Fibroblast of mammary gland (primary cell): ENCODE measurements around the gene ZMYM2.

ENCODE experiments used
- DNase-seq: peaks from one replicate; pipeline ENCODE4 v3.0.0-alpha.2; 2010; ENCODE audit warnings: low read depth
- H3K4me3 ChIP-seq: 2 replicates; pipeline ENCODE4 v1.5.1; 2011; ENCODE audit warnings: low read depth, mild to moderate bottlenecking, low read length, moderate library complexity; ENCODE audit not compliant: control insufficient read depth
- TF ChIP-seq, protein P1 (sequence below): conservative IDR thresholded peaks from 2 replicates; pipeline ENCODE4 v1.5.1; 2011; ENCODE audit warnings: low read depth, low read length, inconsistent platforms; ENCODE audit not compliant: control insufficient read depth, insufficient read depth

ZMYM2 gene

DNA sequence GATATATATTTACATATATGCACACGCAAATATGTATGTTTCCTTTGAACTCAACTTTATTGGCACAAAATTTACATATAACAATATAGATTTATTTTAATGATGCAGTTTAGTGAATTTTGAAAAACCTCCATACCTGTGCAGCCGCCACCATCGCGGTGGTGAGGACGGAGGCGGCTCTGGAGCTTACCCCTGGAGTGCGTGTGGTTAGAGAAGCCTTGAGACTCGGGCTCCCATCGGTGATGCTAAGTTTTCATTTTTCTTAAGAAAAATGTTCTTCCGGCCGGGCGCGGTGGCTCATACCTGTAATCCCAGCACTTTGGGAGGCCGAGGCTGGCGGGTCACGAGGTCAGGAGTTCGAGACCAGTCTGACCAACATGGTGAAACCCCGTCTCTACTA, 170.5 kb downstream of the ZMYM2 start:
- DNase-seq, result no peak
- TF ChIP-seq, protein P1, sequence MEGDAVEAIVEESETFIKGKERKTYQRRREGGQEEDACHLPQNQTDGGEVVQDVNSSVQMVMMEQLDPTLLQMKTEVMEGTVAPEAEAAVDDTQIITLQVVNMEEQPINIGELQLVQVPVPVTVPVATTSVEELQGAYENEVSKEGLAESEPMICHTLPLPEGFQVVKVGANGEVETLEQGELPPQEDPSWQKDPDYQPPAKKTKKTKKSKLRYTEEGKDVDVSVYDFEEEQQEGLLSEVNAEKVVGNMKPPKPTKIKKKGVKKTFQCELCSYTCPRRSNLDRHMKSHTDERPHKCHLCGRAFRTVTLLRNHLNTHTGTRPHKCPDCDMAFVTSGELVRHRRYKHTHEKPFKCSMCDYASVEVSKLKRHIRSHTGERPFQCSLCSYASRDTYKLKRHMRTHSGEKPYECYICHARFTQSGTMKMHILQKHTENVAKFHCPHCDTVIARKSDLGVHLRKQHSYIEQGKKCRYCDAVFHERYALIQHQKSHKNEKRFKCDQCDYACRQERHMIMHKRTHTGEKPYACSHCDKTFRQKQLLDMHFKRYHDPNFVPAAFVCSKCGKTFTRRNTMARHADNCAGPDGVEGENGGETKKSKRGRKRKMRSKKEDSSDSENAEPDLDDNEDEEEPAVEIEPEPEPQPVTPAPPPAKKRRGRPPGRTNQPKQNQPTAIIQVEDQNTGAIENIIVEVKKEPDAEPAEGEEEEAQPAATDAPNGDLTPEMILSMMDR, result no peak
- no peak overlapping the region for H3K4me3 ChIP-seq

DNA sequence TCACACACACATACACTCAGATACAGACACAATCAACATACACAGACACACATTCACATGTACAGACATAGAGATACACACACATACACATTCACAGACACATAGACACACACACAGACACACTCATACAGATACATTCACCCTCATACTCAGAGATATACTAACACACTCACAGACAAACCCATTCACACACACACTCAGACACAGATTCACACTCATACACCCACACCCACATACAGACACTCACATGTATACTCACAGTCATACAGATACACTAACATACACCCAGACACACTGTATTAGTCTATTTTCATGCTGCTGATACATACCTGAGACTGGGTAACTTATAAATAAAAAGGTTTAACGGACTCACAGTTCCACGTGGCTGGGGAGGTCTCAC, 171.5 kb downstream of the ZMYM2 start:
- H3K4me3 ChIP-seq, result no peak overlapping the region
- TF ChIP-seq, protein P1, result no peak
- no peak for DNase-seq

DNA sequence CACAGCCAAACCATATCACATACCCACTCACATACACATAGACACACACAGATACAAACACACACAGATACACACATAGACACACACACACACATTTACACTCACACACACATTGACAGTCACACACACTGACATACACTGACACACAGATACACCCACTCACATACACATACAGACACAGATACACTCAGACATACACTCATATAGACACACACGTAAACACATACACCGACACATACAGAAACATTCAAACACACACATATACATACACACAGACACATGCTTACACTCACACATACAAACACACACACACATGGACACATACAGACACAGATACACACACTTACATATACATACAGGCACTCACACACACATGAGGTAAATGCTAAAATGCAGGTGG, 172.1 kb downstream of the ZMYM2 start:
- DNase-seq, result no peak
- H3K4me3 ChIP-seq, result no peak overlapping the region
- TF ChIP-seq, protein P1, result no peak

DNA sequence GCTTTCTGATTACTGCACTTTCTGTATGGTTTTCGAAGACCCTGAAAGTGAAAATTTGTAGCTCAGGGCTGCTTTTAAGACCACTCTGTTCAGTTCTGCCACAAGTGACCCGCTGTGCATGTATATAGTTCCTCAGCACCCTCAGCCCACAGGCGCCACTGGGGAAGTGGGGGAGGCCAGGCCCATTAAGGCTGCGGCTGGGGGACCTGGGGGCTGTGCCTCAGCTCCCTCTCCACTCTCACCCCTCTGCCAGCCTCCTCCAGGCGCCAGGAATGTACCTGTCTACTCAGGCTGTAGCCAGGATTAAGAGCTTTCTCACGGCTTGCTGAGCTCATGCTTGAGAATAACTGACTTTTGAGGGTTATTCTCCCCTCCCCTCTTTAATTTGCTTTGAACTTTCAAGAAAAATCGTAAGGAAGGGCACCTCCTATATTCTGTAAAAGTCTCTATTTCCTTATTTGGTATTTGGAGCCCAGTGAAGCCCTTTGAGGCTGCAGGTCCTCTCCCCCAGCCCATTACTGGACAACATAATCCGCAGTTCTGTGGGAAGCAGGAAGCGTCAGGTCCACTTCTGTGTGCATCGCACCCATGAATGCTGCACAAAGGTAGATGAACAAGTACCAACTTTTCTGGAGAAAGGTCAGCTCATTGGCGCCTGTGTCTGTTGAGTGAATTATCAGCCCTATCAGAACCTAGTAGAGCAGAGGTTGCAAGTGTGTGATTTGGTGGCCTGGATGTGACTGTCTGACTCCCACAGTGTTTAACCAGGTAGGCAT, 172.7 kb downstream of the ZMYM2 start:
- DNase-seq, result no peak
- TF ChIP-seq, protein P1, result no peak
- H3K4me3 ChIP-seq, result no peak overlapping the region

DNA sequence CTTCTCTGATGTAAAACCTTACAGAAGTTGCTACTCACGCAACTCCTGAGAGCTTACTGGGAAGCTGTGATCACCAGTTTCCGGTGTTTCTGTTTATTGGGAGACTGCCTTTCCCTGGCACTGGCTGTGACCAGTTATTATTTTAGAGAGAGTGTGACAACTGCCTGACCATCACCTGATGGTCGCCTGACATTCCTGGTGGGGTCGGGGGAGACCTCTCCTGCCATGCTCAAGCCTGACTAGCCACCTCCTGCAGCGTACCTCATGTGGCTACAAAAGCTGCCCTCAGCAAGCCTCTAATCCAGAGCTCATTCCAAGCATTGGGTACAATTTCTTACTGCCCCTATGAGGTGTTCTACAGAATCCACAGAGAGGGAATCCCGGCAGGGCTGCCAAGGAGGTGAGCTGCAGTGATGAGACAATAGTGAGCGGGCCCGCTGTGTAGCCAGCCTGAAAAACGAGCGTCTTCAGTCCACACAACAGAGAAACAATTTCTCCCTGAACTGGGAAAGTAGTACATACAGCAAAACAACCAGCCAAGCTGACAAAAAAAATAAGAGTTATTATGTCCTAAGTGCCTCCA, 173.6 kb downstream of the ZMYM2 start:
- H3K4me3 ChIP-seq, result no peak overlapping the region
- TF ChIP-seq, protein P1, result no peak
- no peak for DNase-seq

DNA sequence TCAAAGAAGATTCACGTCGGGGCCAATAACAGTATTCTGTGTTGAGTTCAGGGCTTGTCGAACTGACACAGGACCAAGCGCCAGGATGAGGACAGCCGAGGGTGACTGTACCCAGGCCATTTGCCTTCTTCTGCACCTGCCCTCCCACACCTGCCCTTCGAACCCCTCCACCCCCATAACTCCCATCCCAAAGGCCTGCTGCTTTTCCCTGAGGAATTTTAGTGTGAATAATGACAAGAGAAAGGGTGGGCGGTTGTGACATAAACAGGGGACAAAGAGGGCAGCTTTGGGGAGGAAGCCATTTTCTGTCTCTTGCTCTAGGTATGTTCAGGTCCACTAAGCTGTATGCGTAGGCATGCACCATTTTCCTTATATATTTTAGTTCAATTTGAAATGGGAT, 176.2 kb downstream of the ZMYM2 start:
- TF ChIP-seq, protein P1, result no peak

More for the DNA sequence above, 176.2 kb downstream of the ZMYM2 start:
- no peak overlapping the region for H3K4me3 ChIP-seq
- DNase-seq, result no peak
